GM12872 (cell line): Measurements from ENCODE around the gene TSC22D2.

Source experiments
- CTCF ChIP-seq: IDR thresholded peaks from 3 replicates; pipeline ENCODE4 v1.5.1; 2011; ENCODE audit warnings: low read depth, mild to moderate bottlenecking, low read length, moderate library complexity; ENCODE audit not compliant: insufficient read depth

The TSC22D2 gene

GRCh38 chr3:150461399-150461798 is 53.3 kb downstream of the TSC22D2 start:
- TF ChIP-seq CTCF, result no peak

- TF ChIP-seq CTCF, result no peak
Measured at GRCh38 chr3:150462108-150462507, 54.0 kb downstream of the TSC22D2 start.

- no peak for TF ChIP-seq CTCF
Measured at GRCh38 chr3:150464684-150465083, 56.6 kb downstream of the TSC22D2 start.

- no peak for TF ChIP-seq CTCF
Measured at GRCh38 chr3:150467381-150467780, 59.3 kb downstream of the TSC22D2 start.

GRCh38 chr3:150469031-150469930 is 61.2 kb downstream of the TSC22D2 start:
- no peak for TF ChIP-seq CTCF

GRCh38 chr3:150469931-150470740 is 62.0 kb downstream of the TSC22D2 start:
- no peak for TF ChIP-seq CTCF

GRCh38 chr3:150472421-150472820 is 64.3 kb downstream of the TSC22D2 start:
- TF ChIP-seq CTCF, result no peak
